ENCODE results near the gene SLCO2A1.

SLCO2A1 gene

DNA sequence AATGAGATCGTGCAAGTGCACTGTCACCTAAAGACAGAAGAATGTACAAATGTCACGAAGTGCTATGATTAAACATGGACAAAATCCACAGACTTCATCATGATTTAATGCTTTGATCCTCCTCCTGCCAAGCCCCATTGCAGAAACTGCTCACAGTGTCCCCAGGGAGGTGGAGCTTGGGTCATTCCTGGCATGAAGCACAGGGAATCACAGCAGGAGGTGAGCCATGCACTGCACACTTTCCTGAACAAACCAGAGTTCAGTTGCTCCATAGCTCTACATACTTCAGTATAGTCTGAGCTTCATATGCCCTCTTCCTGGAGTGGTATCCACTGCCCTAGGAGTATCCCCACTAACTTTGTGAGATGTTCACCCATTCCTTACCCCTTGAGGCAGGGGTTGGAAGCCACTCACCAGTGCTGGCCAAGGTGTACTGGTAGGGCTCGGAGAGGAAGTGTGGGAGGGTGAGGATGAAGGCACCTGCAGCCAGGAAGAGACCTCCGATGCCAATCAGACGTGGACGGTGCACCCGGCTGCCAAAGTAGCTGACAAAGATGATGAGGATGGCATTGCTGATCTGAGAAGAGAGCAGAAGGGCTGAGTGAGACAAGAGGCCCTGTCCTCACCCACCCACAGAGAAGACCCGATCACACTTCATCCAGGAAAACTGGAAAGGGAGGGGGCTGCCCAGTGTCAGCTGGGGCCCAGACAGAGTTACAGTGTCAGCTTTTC, 56.3 kb downstream of the SLCO2A1 start:
- no peak for DNase-seq (ENCODE audit: low spot score)
- TF ChIP-seq, protein P1, sequence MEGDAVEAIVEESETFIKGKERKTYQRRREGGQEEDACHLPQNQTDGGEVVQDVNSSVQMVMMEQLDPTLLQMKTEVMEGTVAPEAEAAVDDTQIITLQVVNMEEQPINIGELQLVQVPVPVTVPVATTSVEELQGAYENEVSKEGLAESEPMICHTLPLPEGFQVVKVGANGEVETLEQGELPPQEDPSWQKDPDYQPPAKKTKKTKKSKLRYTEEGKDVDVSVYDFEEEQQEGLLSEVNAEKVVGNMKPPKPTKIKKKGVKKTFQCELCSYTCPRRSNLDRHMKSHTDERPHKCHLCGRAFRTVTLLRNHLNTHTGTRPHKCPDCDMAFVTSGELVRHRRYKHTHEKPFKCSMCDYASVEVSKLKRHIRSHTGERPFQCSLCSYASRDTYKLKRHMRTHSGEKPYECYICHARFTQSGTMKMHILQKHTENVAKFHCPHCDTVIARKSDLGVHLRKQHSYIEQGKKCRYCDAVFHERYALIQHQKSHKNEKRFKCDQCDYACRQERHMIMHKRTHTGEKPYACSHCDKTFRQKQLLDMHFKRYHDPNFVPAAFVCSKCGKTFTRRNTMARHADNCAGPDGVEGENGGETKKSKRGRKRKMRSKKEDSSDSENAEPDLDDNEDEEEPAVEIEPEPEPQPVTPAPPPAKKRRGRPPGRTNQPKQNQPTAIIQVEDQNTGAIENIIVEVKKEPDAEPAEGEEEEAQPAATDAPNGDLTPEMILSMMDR (IDR thresholded peaks at IDR 0.05; ENCODE audit: extremely low read depth, missing control alignments): no peak

DNA sequence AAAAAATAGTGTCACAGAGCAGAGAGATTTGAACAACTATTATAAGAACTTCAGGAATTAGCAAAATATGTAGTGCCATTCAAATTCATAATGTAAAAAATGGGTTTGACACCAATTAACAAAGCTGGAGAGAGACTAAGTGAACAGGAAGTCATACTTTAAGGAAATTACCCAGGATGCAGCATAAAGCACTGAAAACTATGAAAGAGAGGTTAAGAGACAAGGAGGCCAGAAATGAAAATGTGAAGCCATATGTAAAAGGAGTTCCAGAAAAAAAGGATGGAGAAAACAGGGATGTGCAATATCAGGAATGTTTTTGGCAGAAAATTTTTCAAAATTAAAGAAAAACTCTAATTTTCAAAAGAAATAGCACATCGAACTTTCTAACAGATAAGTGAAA, 57.6 kb downstream of the SLCO2A1 start:
- TF ChIP-seq, protein P1 (IDR thresholded peaks at IDR 0.05; ENCODE audit: extremely low read depth, missing control alignments): no peak
- no peak for DNase-seq (ENCODE audit: low spot score)

DNA sequence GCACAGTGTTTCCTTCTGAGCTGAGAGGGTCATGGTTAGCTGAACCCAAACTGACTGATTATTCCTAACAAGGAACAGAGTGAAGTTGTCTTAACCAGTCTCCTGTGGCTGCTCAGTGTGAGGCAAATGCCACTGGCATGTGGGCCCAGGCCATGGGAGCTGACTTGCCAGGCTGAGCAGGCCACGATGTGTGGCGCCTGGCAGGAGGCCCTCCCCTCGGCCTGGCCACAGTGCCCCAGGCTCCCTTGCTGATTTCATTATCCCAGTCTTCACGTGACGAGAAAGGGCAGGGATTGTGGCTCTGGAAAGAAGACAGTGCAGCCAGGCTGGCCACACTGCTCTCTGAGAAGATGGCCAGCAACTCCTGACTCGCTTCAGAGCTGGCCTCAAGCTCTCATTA, 58.8 kb downstream of the SLCO2A1 start:
- no peak for DNase-seq (ENCODE audit: low spot score)
- TF ChIP-seq, protein P1 (IDR thresholded peaks at IDR 0.05; ENCODE audit: extremely low read depth, missing control alignments): no peak

DNA sequence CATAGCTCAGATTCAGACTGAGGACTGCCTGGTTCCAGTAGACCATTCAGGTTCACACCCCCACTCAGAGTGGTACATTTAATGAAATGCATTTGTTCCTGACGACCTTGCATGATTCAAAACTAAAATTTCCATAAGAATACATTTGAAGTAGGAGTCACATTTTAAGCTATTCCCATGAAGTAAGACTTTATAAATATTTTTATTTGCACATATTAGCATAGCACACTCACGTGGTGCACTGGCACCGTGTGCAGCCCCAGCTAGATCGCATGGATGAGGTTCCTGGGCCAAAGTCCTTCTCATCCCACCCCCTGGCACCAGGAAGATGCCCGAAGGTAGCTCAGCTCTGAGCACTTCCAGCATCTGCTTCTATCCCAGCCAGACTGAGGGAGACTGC, 59.4 kb downstream of the SLCO2A1 start:
- TF ChIP-seq, protein P1 (IDR thresholded peaks at IDR 0.05; ENCODE audit: extremely low read depth, missing control alignments): no peak
- DNase-seq (ENCODE audit: low spot score): no peak

DNA sequence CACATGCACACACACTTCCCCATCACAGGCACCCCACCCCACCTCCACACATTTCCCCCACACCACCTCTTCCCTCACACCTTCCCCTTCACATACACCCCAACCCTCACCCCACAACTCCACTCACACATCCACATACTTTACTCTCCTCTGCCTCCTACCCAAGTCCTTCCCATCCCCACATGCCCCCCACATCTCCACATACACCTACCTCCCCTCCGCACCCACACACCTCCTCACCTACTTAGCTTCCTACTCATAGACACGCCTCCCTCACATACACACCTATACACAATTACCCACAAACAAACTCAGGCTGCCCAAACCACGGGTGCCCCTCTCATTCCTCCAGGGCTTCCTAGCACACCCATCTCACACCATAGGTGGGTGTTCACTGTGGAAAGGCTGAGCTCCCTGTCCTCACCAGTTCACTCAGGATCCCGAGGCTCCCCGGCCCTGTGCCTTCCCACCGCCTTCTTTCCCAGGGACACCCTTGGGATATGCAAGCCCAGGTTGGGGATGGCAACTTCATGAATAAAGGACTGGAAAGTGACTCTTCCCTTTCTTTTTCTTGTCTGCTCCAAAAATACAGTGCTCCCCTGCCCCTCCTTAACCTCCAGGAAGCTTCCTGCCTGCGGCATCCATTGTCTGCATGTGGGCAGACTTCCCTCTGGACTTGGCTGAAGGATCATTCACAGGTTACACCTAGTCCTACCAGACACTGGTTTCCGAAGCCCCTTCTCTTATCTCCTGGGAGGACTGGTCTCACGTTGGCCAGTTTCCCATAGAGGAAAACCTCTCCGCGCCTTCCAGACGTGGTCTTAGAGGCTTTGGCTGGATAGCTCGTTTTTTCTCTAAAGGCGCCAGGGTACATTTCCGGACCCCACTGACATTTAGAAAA, 61.5 kb downstream of the SLCO2A1 start:
- TF ChIP-seq, protein P1 (IDR thresholded peaks at IDR 0.05; ENCODE audit: extremely low read depth, missing control alignments): no peak

DNA sequence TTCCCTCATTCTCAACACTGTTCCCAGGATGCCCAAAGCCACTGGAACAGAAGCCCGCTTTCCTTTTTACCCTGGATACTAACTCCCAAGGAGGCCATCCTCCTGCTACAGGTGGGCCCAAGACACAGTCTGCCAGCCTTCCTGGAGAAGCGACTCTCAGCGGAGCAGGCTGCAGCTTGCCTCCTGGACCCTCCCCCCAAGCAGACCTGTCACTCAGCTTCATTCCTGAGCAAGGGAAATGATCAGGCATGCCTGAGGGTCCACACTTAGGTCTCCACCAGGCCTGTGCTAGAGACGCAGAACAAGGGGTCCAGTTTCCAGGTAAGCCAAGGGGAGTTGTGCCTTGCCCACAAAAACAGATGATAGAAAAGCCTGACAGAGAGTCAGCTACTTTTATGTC, 62.8 kb downstream of the SLCO2A1 start:
- TF ChIP-seq, protein P1 (IDR thresholded peaks at IDR 0.05; ENCODE audit: extremely low read depth, missing control alignments): no peak
- no peak for DNase-seq (ENCODE audit: low spot score)

More for the DNA sequence above, 61.5 kb downstream of the SLCO2A1 start:
- no peak for DNase-seq (ENCODE audit: low spot score)

DNA sequence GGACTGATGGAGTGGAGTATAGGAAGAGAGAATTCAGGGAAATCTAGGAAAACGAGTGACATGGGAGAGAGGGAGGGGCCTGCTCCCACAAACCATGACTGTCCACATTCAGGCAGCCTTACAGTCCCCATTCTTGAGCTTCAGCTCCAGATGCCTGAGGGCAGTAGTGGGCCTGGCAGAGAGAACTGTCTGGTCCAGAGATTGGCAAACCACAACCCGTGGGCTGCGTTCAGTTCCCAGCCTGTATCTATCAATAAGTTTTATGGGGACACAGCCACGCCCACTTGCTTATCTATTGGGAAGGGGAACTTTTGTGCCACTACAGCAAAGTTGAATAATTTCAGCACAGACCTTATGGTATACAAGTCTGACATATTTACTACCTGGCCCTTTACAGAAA, 63.8 kb downstream of the SLCO2A1 start:
- TF ChIP-seq, protein P1 (IDR thresholded peaks at IDR 0.05; ENCODE audit: extremely low read depth, missing control alignments): no peak
- no peak for DNase-seq (ENCODE audit: low spot score)
